ENCODE measurements around the gene C1QBP.

DNA sequence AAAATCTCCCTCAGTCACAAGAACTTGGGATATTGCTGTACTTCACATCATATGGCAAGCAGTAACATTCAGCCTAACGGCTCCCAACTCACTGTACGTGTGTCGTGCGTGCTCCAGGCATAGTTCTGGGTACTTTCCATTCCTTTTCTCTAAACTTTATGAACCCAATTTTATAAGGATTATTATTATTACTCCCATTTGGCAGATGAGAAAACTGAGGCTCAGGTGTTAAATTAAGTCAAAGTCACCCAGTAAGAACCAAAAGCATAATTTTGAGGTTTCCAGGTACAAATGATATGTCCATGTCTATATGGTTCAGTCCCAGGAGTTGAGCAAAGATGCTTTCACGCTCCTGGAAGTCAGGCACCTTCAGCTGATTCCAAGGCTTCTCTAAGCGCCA is 4.8 kb upstream of the C1QBP start:
- TF ChIP-seq CTCF (IDR thresholded peaks at IDR 0.05; ENCODE audit: low read length) (no peak), EZH2 (IDR thresholded peaks at IDR 0.05; ENCODE audit: borderline replicate concordance, low read length) (no peak)
